Vagina (tissue), 2 donors: Measurements from ENCODE around the gene LONP2.

Experiments used
- POLR2AphosphoS5 ChIP-seq, 2 donors: sonication (generic); formaldehyde crosslinking; IDR thresholded peaks; one replicate each; pipeline ENCODE4 v1.9.0; 2017; ENCODE audit warnings: antibody characterized with exemption in 2 of 2, mild to moderate bottlenecking in 2 of 2, low read depth in 1 of 2; ENCODE audit not compliant: insufficient read depth in 1 of 2
- TF ChIP-seq, protein P1 (sequence below), 3 experiments: fragments of 450-650 bp in 2 of 3; fragments of 200-600 bp in 1 of 3; sonication (generic) in 1 of 3; IDR thresholded peaks; one replicate each; pipeline ENCODE4 v1.5.1; 2017 to 2019; ENCODE audit warnings: antibody characterized with exemption in 3 of 3, mild to moderate bottlenecking in 2 of 3, moderate library complexity in 2 of 3

DNA sequence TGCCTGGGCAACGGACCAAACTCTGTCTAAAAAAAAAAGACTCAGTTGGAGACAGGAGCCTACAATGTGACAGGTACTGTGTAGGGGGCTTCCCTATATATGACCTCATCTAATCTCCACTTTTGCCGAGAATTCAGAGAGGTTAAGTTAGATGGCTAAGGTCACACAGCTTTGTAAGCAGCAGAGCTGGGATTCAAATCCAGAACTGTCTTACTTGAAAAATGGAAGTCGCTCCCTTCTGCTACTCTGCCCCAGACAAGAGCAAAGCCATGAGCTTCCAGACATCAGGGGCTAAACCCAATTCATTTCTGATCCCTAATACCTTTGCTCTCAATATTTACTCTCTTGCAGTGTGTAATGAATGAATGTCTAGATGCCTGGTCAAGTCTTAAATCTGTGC lies 46.8 kb upstream of the LONP2 start:
- TF ChIP-seq, protein P1, sequence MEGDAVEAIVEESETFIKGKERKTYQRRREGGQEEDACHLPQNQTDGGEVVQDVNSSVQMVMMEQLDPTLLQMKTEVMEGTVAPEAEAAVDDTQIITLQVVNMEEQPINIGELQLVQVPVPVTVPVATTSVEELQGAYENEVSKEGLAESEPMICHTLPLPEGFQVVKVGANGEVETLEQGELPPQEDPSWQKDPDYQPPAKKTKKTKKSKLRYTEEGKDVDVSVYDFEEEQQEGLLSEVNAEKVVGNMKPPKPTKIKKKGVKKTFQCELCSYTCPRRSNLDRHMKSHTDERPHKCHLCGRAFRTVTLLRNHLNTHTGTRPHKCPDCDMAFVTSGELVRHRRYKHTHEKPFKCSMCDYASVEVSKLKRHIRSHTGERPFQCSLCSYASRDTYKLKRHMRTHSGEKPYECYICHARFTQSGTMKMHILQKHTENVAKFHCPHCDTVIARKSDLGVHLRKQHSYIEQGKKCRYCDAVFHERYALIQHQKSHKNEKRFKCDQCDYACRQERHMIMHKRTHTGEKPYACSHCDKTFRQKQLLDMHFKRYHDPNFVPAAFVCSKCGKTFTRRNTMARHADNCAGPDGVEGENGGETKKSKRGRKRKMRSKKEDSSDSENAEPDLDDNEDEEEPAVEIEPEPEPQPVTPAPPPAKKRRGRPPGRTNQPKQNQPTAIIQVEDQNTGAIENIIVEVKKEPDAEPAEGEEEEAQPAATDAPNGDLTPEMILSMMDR (IDR thresholded peaks at IDR 0.05) = no peak
- no peak for TF ChIP-seq POLR2AphosphoS5 (IDR thresholded peaks at IDR 0.05; ENCODE audit: insufficient read depth in 1 of 2, low read depth in 1 of 2)
